Uterus (tissue), 2 donors: ENCODE data around the gene ARL3.

Source experiments
- CTCF ChIP-seq, 4 experiments: fragments of 200-600 bp in 2 of 4; fragments of 450-650 bp in 2 of 4; sonication (generic) in 2 of 4; IDR thresholded peaks; one replicate each; pipeline ENCODE4 v1.5.1; 2016 to 2019; ENCODE audit warnings: antibody characterized with exemption in 4 of 4, mild to moderate bottlenecking in 2 of 4, moderate library complexity in 1 of 4
- POLR2A ChIP-seq, 2 donors: fragments of 450-650 bp; IDR thresholded peaks; one replicate each; pipeline ENCODE4 v1.6.1; 2016; ENCODE audit warnings: antibody characterized with exemption in 2 of 2, mild to moderate bottlenecking in 1 of 2, moderate library complexity in 1 of 2

DNA sequence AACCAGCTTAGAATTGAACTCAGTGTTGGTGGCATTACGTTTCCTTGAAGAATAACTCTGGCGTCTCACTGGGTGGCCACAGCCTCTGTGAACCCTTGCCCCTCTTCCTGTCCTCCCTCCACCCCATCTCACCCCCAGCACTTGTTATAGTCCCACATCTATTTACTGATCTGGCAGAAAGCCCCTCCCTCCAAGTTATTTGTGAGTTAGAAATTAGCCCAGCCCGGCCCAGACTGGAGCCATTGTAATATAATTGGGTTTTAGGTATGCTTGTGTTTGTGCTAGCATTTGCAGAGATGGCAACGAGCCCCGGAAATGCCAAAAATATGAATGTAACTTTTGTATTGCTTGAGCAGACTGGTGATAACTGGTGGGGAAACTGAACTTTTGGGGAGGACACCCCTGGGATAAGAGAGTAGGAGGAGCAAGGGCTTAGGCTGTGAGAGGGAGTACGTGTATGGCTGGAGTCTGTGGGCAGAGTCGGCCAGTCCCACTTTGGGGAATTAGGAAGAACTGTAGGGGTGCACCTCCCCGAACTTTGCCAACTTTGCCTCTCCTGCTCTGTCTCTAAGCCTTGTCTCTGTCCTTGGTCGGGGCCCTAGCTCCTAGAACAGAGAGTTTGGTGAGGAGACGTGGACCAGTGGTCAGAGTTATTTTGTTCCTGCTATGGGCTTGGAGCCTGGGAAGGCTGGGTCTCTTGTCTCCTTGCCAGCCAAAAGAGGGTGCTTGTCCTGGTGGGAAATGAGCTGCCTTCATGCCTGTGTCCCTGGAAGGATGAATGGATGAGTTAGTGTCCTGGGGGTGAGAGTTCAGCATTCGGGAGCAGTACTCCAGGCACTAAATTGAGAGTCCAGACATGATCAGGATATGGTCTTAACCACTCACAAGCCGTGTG lies 89.2 kb downstream of the ARL3 start:
- no peak for TF ChIP-seq POLR2A (IDR thresholded peaks at IDR 0.05)
- TF ChIP-seq CTCF (IDR thresholded peaks at IDR 0.05): no peak
